NB4 (cell line): ENCODE results near the gene INPP5F.
A peak's percentile ranks its signal among the peaks of the same experiment; 100 is the strongest.

Source experiments
- DNase-seq: peaks from one replicate; pipeline ENCODE4 v3.0.0; 2010; ENCODE audit warnings: low read depth
- H3K4me3 ChIP-seq: one replicate; pipeline ENCODE4 v1.5.1; 2011; ENCODE audit warnings: mild to moderate bottlenecking, low read depth, low read length, moderate library complexity
- MYC ChIP-seq: IDR thresholded peaks from 2 replicates; pipeline ENCODE4 v1.6.1; 2011; ENCODE audit warnings: low read depth, low read length
- POLR2A ChIP-seq: IDR thresholded peaks from 2 replicates; pipeline ENCODE4 v1.6.1; 2011; ENCODE audit warnings: mild to moderate bottlenecking; ENCODE audit not compliant: insufficient read length; ENCODE audit errors: extremely low read depth
- TF ChIP-seq, protein P1 (sequence below): IDR thresholded peaks from one replicate; pipeline ENCODE4 v1.5.1; 2012; ENCODE audit warnings: low read depth, low read length
- TF ChIP-seq, protein P2 (sequence below): IDR thresholded peaks from 2 replicates; pipeline ENCODE4 v1.6.1; 2011; ENCODE audit warnings: low read depth, low read length

The INPP5F gene, protein sequence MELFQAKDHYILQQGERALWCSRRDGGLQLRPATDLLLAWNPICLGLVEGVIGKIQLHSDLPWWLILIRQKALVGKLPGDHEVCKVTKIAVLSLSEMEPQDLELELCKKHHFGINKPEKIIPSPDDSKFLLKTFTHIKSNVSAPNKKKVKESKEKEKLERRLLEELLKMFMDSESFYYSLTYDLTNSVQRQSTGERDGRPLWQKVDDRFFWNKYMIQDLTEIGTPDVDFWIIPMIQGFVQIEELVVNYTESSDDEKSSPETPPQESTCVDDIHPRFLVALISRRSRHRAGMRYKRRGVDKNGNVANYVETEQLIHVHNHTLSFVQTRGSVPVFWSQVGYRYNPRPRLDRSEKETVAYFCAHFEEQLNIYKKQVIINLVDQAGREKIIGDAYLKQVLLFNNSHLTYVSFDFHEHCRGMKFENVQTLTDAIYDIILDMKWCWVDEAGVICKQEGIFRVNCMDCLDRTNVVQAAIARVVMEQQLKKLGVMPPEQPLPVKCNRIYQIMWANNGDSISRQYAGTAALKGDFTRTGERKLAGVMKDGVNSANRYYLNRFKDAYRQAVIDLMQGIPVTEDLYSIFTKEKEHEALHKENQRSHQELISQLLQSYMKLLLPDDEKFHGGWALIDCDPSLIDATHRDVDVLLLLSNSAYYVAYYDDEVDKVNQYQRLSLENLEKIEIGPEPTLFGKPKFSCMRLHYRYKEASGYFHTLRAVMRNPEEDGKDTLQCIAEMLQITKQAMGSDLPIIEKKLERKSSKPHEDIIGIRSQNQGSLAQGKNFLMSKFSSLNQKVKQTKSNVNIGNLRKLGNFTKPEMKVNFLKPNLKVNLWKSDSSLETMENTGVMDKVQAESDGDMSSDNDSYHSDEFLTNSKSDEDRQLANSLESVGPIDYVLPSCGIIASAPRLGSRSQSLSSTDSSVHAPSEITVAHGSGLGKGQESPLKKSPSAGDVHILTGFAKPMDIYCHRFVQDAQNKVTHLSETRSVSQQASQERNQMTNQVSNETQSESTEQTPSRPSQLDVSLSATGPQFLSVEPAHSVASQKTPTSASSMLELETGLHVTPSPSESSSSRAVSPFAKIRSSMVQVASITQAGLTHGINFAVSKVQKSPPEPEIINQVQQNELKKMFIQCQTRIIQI

DNA sequence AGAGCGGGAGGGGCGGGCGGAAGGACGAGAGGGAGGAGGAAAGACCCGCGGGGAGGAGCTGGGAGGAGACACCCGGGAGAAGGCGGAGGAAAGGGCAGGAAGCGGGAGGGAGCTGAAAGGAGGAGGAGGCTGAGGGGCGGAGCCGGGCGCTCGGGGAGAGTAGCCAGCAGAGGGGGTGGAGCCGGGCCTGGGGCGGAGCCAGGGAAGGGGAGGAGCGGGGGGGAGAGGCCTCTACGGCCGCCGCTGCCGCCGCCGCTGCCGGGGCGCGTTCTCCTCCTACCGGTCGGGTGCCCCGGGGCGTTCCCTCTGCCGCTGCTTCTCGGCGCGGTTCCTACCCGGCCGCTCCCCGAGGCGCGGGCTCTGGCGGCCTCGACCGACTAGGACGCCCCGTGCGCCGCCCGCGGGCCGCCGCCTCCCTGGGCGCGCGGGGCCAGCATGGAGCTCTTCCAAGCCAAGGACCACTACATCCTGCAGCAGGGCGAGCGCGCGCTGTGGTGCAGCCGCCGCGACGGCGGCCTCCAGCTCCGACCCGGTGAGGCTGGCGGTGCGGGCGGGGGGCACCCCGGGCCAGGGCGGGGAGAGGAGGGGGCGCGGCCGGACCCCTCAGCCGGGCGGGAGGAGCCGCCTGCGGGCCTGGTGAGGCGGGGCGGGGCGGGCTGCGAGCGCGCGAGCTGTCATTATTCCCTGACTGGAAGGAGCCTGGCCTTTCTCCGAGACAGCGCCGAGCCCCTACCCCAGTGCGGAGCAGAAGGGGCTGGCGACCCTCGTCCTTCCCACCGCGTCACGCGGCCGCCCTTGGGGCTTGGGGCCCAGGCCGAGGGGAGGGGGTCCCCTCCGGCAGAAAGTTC is at the start of gene INPP5F:
INPP5F (plus strand) TSS at position 223 of the 848 bp plus-strand sequence; CDS start at position 436, 213 bp downstream.
- H3K4me3 ChIP-seq = peak within 1 kb of the TSS; percentile 71
- peak; percentile 99 for DNase-seq
- TF ChIP-seq, protein P1, sequence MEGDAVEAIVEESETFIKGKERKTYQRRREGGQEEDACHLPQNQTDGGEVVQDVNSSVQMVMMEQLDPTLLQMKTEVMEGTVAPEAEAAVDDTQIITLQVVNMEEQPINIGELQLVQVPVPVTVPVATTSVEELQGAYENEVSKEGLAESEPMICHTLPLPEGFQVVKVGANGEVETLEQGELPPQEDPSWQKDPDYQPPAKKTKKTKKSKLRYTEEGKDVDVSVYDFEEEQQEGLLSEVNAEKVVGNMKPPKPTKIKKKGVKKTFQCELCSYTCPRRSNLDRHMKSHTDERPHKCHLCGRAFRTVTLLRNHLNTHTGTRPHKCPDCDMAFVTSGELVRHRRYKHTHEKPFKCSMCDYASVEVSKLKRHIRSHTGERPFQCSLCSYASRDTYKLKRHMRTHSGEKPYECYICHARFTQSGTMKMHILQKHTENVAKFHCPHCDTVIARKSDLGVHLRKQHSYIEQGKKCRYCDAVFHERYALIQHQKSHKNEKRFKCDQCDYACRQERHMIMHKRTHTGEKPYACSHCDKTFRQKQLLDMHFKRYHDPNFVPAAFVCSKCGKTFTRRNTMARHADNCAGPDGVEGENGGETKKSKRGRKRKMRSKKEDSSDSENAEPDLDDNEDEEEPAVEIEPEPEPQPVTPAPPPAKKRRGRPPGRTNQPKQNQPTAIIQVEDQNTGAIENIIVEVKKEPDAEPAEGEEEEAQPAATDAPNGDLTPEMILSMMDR = no peak
- no peak for TF ChIP-seq POLR2A
- TF ChIP-seq MYC = peak; percentile 45; the same call in 1 of the 2 replicates
- TF ChIP-seq, protein P2, sequence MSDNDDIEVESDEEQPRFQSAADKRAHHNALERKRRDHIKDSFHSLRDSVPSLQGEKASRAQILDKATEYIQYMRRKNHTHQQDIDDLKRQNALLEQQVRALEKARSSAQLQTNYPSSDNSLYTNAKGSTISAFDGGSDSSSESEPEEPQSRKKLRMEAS = peak; percentile 27; the same call in 1 of the 2 replicates

DNA sequence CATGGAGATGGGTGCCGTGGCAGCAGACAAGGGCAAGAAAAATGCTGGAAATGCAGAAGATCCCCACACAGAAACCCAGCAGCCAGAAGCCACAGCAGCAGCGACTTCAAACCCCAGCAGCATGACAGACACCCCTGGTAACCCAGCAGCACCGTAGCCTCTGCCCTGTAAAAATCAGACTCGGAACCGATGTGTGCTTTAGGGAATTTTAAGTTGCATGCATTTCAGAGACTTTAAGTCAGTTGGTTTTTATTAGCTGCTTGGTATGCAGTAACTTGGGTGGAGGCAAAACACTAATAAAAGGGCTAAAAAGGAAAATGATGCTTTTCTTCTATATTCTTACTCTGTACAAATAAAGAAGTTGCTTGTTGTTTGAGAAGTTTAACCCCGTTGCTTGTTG is 48.7 kb upstream of the INPP5F start:
- H3K4me3 ChIP-seq = no peak overlapping the region
- TF ChIP-seq MYC = no peak
- TF ChIP-seq, protein P2 = no peak
- DNase-seq = no peak

DNA sequence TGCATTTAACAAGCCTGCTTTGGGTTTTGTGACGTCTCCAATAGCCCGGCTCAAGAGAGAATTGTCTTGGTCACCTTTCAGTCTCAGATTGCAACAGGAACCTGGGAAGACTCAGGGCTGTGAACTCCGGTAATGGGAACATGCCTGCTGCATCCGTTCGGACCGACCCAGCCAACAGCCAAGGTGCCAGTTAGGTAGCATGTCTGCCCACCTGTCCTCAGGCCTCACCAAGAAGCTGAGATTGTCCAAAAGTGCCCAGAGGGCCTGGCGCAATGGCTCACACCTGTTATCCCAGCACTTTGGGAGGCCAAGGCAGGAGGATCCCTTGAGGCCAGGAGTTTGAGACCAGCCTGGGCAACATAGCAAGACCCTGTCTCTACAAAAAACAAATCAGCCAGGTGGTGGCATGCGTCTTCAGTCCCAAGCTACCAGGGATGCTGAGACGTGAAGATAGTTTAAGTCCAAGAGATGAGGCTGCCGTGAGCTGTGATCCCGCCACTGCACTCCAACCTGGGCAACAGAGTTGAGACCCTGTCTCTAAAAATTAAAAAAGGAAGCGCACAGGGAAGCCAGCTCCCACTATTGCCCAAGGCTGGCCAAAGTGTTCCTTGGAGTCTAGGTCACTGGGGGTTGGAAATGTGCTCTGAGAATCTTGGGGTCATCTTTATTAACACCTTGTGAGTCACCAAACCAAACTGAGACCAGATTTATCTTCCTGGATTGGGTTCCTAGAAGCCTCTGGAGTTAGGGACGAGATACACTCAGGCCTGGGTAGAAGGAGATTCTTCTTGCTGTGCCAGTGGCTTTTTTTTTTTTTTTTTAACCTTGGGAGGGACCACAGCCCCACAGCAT is 47.7 kb upstream of the INPP5F start:
- H3K4me3 ChIP-seq = no peak overlapping the region
- TF ChIP-seq, protein P2 = no peak
- TF ChIP-seq, protein P1 = no peak
- TF ChIP-seq MYC = no peak
- no peak for TF ChIP-seq POLR2A
- no peak for DNase-seq

DNA sequence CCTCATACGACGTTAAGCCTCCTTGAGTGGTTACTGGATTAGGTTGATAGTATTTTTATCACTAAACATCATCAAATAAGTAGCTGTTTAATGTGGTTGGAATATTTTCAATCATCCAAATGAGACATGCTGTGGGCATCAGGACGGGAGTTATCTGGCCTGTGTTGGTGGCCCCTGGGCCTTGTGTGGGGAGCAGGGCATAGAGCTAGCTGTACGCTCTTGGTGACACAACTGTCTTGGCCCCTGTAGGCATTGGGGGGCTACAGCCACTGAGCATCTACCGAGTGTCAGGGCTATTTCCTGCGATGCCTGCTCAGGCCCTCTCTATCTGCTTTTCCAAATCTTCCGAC is 46.4 kb upstream of the INPP5F start:
- TF ChIP-seq, protein P1 = no peak
- TF ChIP-seq MYC (no peak), POLR2A (no peak)
- TF ChIP-seq, protein P2 = no peak
- no peak for DNase-seq
- H3K4me3 ChIP-seq = no peak overlapping the region

DNA sequence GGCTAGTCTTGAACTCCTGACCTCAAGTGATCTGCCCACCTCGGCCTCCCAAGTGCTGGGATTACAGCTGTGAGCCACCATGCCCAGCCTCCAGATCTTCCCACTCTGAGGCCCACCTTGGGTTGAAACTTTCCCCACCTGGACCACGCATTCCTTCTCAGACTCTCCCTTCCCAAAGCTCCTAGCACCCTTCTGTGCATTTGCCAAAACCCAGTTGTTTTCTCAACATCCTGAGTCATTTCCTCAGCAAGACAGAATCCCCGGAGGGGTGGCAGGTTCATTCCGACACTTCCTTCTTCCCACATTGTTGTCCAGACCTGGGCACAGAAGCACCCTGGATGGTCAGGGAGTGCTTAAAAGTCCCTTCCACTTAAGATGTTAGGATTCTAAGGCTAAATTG is 45.8 kb upstream of the INPP5F start:
- no peak overlapping the region for H3K4me3 ChIP-seq
- TF ChIP-seq, protein P1 = no peak
- no peak for TF ChIP-seq MYC
- TF ChIP-seq, protein P2 = no peak
- TF ChIP-seq POLR2A = no peak
- DNase-seq = peak; percentile 62
